PC-3 (cell line): Measurements from ENCODE around the gene TFF3.

ENCODE experiments used
- EZH2 ChIP-seq: fragments of 300-600 bp; sonication (generic); IDR thresholded peaks from one replicate; pipeline ENCODE4 v1.6.1; 2017; ENCODE audit warnings: antibody characterized with exemption, mild to moderate bottlenecking, low read length; ENCODE audit not compliant: unreplicated experiment
- TF ChIP-seq, protein P1 (sequence below): fragments of 300-600 bp; sonication (generic); conservative IDR thresholded peaks from 2 replicates; pipeline ENCODE4 v1.5.1; 2017; ENCODE audit warnings: antibody characterized with exemption, low read depth, mild to moderate bottlenecking, low read length

DNA sequence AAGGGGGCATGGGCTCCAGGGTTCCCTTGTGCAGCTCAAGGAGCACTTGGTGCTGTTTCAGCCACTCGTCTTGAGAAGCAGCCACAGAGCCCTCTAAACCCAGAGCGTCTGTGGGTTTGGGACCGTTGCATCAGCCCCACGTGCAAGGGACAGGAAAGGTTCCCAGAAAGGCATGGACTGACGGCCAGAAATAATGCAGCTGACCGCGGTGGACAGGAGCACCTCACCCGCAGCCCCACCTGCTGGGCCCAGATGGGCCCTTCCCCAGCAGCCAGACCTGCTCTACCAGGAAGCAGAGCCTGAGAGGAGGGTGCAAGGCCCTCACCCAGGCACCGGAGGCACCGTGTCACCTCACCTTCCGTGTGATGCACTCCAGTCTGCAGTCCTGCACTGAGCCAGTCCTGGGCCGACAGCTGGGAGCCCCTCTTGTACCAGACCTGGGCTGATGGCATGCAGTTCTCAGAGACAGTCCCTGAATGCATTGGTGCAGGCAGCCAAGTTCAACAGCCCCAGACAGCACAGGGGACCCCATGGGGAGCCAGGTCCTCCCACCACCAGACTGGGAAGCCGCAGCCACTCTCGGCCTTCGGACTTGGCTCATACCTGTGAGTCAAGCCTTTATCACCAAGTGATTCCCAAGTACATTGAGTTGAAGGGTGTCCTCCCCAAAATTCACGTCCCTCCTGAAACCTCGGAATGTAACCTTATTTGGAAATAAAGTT, 4.8 kb upstream of the TFF3 start:
- TF ChIP-seq, protein P1, sequence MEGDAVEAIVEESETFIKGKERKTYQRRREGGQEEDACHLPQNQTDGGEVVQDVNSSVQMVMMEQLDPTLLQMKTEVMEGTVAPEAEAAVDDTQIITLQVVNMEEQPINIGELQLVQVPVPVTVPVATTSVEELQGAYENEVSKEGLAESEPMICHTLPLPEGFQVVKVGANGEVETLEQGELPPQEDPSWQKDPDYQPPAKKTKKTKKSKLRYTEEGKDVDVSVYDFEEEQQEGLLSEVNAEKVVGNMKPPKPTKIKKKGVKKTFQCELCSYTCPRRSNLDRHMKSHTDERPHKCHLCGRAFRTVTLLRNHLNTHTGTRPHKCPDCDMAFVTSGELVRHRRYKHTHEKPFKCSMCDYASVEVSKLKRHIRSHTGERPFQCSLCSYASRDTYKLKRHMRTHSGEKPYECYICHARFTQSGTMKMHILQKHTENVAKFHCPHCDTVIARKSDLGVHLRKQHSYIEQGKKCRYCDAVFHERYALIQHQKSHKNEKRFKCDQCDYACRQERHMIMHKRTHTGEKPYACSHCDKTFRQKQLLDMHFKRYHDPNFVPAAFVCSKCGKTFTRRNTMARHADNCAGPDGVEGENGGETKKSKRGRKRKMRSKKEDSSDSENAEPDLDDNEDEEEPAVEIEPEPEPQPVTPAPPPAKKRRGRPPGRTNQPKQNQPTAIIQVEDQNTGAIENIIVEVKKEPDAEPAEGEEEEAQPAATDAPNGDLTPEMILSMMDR = 0 out of 2 replicates have a peak, but pooled peaks have one; percentile 18
- TF ChIP-seq EZH2 = no peak
